Liver (tissue), 3 donors: ENCODE measurements around the gene TLN1.

Source experiments
- ATF3 ChIP-seq: IDR thresholded peaks from 2 replicates; pipeline ENCODE4 v1.6.1; 2016; ENCODE audit warnings: antibody characterized with exemption
- CTCF ChIP-seq: fragments of 150-350 bp; IDR thresholded peaks from 2 replicates; pipeline ENCODE4 v1.5.1; 2017; ENCODE audit warnings: improper control_type of control experiment, low read depth, low read length; ENCODE audit not compliant: missing input control
- EGR1 ChIP-seq, 2 donors: IDR thresholded peaks; 2 replicates each; pipeline ENCODE4 v1.6.1; 2016 to 2018; ENCODE audit warnings: antibody characterized with exemption in 2 of 2, low read depth in 2 of 2
- JUND ChIP-seq, 2 donors: IDR thresholded peaks; 2 replicates each; pipeline ENCODE4 v1.6.1; 2016; ENCODE audit warnings: antibody characterized with exemption in 2 of 2
- MAX ChIP-seq: IDR thresholded peaks from 2 replicates; pipeline ENCODE4 v1.6.1; 2016; ENCODE audit warnings: antibody characterized with exemption
- TAF1 ChIP-seq: conservative IDR thresholded peaks from 2 replicates; pipeline ENCODE4 v1.6.1; 2016; ENCODE audit warnings: antibody characterized with exemption, mild to moderate bottlenecking
- TF ChIP-seq, protein P1 (sequence below): IDR thresholded peaks from 2 replicates; pipeline ENCODE4 v1.6.1; 2016; ENCODE audit warnings: antibody characterized with exemption, mild to moderate bottlenecking
- TF ChIP-seq, protein P2 (sequence below): IDR thresholded peaks from 2 replicates; pipeline ENCODE4 v1.6.1; 2016; ENCODE audit warnings: antibody characterized with exemption
- donor health status: healthy.
- donor health status: healthy.

- TF ChIP-seq CTCF (no peak), TAF1 (no peak), EGR1 (IDR thresholded peaks at IDR 0.05; ENCODE audit: low read depth in 2 of 2) (no peak), ATF3 (no peak), JUND (IDR thresholded peaks at IDR 0.05) (no peak), MAX (no peak)
- TF ChIP-seq, protein P1, sequence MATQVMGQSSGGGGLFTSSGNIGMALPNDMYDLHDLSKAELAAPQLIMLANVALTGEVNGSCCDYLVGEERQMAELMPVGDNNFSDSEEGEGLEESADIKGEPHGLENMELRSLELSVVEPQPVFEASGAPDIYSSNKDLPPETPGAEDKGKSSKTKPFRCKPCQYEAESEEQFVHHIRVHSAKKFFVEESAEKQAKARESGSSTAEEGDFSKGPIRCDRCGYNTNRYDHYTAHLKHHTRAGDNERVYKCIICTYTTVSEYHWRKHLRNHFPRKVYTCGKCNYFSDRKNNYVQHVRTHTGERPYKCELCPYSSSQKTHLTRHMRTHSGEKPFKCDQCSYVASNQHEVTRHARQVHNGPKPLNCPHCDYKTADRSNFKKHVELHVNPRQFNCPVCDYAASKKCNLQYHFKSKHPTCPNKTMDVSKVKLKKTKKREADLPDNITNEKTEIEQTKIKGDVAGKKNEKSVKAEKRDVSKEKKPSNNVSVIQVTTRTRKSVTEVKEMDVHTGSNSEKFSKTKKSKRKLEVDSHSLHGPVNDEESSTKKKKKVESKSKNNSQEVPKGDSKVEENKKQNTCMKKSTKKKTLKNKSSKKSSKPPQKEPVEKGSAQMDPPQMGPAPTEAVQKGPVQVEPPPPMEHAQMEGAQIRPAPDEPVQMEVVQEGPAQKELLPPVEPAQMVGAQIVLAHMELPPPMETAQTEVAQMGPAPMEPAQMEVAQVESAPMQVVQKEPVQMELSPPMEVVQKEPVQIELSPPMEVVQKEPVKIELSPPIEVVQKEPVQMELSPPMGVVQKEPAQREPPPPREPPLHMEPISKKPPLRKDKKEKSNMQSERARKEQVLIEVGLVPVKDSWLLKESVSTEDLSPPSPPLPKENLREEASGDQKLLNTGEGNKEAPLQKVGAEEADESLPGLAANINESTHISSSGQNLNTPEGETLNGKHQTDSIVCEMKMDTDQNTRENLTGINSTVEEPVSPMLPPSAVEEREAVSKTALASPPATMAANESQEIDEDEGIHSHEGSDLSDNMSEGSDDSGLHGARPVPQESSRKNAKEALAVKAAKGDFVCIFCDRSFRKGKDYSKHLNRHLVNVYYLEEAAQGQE, result no peak
- TF ChIP-seq, protein P2, sequence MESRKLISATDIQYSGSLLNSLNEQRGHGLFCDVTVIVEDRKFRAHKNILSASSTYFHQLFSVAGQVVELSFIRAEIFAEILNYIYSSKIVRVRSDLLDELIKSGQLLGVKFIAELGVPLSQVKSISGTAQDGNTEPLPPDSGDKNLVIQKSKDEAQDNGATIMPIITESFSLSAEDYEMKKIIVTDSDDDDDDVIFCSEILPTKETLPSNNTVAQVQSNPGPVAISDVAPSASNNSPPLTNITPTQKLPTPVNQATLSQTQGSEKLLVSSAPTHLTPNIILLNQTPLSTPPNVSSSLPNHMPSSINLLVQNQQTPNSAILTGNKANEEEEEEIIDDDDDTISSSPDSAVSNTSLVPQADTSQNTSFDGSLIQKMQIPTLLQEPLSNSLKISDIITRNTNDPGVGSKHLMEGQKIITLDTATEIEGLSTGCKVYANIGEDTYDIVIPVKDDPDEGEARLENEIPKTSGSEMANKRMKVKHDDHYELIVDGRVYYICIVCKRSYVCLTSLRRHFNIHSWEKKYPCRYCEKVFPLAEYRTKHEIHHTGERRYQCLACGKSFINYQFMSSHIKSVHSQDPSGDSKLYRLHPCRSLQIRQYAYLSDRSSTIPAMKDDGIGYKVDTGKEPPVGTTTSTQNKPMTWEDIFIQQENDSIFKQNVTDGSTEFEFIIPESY, result no peak
Measured at GRCh38 chr9:35695943-35696401, 36.0 kb downstream of the TLN1 start.
